HepG2 (cell line): ENCODE measurements around the gene MCC. TPM values are rescaled to one million over a fixed set of nuclear protein-coding genes. Genes with fewer than 3 reads are reported as not detected.

Experiments used
- ATAC-seq: fragments of 200-7000 bp; cut with Tn5 transposase; 3 replicates; pipeline ENCODE4 v1.9.1; 2020; ENCODE audit warnings: mild to moderate bottlenecking, moderate library complexity
- BruUV-seq: library from RNA; stranded (reverse); fragments of 400-500 nt; replicated peaks from 2 replicates; lab custom pipeline; 2021; lab: Mats Ljungman, UMichigan
- CTCF ChIA-PET: fragments of 300-600 bp; formaldehyde crosslinking; extraction: SDS; loops from one replicate; lab custom pipeline; 2021; ENCODE audit warnings: low total read pairs, inconsistent platforms, low intra/inter-chr PET ratio; lab: Yijun Ruan, JAX
- POLR2A ChIA-PET: fragments of 350-600 bp; sonication (Branson Sonifier 250); formaldehyde crosslinking; loops from one replicate; lab custom pipeline; 2020; ENCODE audit warnings: antibody characterized with exemption, inconsistent platforms; lab: Yijun Ruan, JAX
- DNase-seq: peaks from one replicate; pipeline ENCODE4 v3.0.0-alpha.2; 2015; ENCODE audit warnings: low spot score
- FAIRE-seq: peaks from 3 replicates; lab custom pipeline; 2011; peaks lifted over from hg19 to GRCh38; lab: Jason Lieb, UNC
- H2AFZ ChIP-seq: one replicate; pipeline ENCODE4 v1.6.1; 2011; ENCODE audit warnings: low read length, inconsistent platforms
- H3K27ac ChIP-seq: fragments of 300-600 bp; 3 replicates; pipeline ENCODE4 v1.8.0; 2011; ENCODE audit warnings: mixed run types, mild to moderate bottlenecking, mixed read lengths, low read length, inconsistent platforms; ENCODE audit not compliant: insufficient read depth; ENCODE audit errors: extremely low read length
- H3K27me3 ChIP-seq, 2 experiments: fragments of 200-600 bp in 1 of 2; 2 replicates in 1 of 2; 3 replicates in 1 of 2; pipeline versions ENCODE4 v1.6.0 to v1.8.0; 2011; ENCODE audit warnings: low read length in 2 of 2, mild to moderate bottlenecking in 2 of 2, moderate library complexity in 2 of 2, inconsistent platforms in 1 of 2; ENCODE audit not compliant: insufficient read depth in 2 of 2, control insufficient read depth in 1 of 2
- H3K36me3 ChIP-seq, 2 experiments: fragments of 200-600 bp in 1 of 2; replicated peaks in 1 of 2; 2 replicates in 1 of 2; 3 replicates in 1 of 2; pipeline versions ENCODE4 v1.5.1 to v1.8.0; 2011; ENCODE audit warnings: low read length in 2 of 2, inconsistent platforms in 1 of 2; ENCODE audit not compliant: insufficient read depth in 2 of 2, control insufficient read depth in 1 of 2
- H3K4me1 ChIP-seq: 2 replicates; pipeline ENCODE4 v1.5.1; 2012; ENCODE audit warnings: low read length, inconsistent platforms; ENCODE audit not compliant: insufficient read depth
- H3K4me2 ChIP-seq: 2 replicates; pipeline ENCODE4 v1.6.0; 2011; ENCODE audit warnings: low read depth, low read length, inconsistent platforms
- H3K4me3 ChIP-seq, 3 experiments: fragments of 200-600 bp in 1 of 3; sonication (generic), shearing (Covaris generic) in 1 of 3; replicated peaks in 1 of 3; 2 replicates each; pipeline ENCODE4 v1.5.1; 2011 to 2016; ENCODE audit warnings: low read length in 3 of 3, inconsistent platforms in 2 of 3, low read depth in 2 of 3, mild to moderate bottlenecking in 2 of 3, control low read depth in 1 of 3, mixed read lengths in 1 of 3; ENCODE audit not compliant: insufficient read depth in 1 of 3
- H3K79me2 ChIP-seq: one replicate; pipeline ENCODE4 v1.6.1; 2011; ENCODE audit warnings: low read length, inconsistent platforms; ENCODE audit not compliant: insufficient read depth
- H3K9ac ChIP-seq: 2 replicates; pipeline ENCODE4 v1.6.0; 2011; ENCODE audit warnings: mild to moderate bottlenecking, low read depth, low read length, inconsistent platforms; ENCODE audit not compliant: insufficient read depth
- H3K9me3 ChIP-seq: 2 replicates; pipeline ENCODE4 v1.5.1; 2012; ENCODE audit warnings: mild to moderate bottlenecking, low read length
- H4K20me1 ChIP-seq: 2 replicates; pipeline ENCODE4 v1.6.0; 2011; ENCODE audit warnings: inconsistent platforms, mild to moderate bottlenecking, low read length, moderate library complexity; ENCODE audit not compliant: insufficient read depth
- ARID5B ChIP-seq: IDR thresholded peaks from 2 replicates; pipeline ENCODE4 v1.4.0; 2020; ENCODE audit warnings: mild to moderate bottlenecking, missing genetic modification reagents
- ATM ChIP-seq: fragments of 450-650 bp; IDR thresholded peaks from 2 replicates; pipeline ENCODE4 v1.7.1; 2017; ENCODE audit warnings: mild to moderate bottlenecking, borderline replicate concordance
- GABPA ChIP-seq, 2 experiments: IDR thresholded peaks; 2 replicates each; pipeline ENCODE4 v1.6.1; 2011 to 2016; ENCODE audit warnings: low read depth in 2 of 2, low read length in 1 of 2, missing biosample characterization in 1 of 2, missing genetic modification characterization in 1 of 2
- GMEB1 ChIP-seq: sonication (generic); formaldehyde crosslinking; IDR thresholded peaks from 2 replicates; pipeline ENCODE4 v1.5.1; 2020; ENCODE audit warnings: missing genetic modification reagents, mild to moderate bottlenecking, borderline replicate concordance
- HNF1A ChIP-seq, 2 experiments: sonication (generic) in 1 of 2; formaldehyde crosslinking in 1 of 2; IDR thresholded peaks; 2 replicates each; pipeline versions ENCODE4 v1.4.0 to v1.6.1; 2016 to 2020; ENCODE audit warnings: borderline replicate concordance in 1 of 2, low read depth in 1 of 2, mild to moderate bottlenecking in 1 of 2, missing genetic modification reagents in 1 of 2
- PAX8 ChIP-seq: sonication (generic); formaldehyde crosslinking; IDR thresholded peaks from 2 replicates; pipeline ENCODE4 v1.8.0; 2022; ENCODE audit warnings: mild to moderate bottlenecking, missing genetic modification reagents, borderline replicate concordance
- PRPF4 ChIP-seq: fragments of 200-400 bp; formaldehyde crosslinking; IDR thresholded peaks from 2 replicates; pipeline ENCODE4 v1.6.1; 2016; ENCODE audit warnings: low read length, low read depth; ENCODE audit not compliant: poor library complexity, severe bottlenecking
- PTBP1 ChIP-seq: fragments of 200-400 bp; formaldehyde crosslinking; IDR thresholded peaks from 2 replicates; pipeline ENCODE4 v1.6.1; 2018; ENCODE audit warnings: low read length, low read depth; ENCODE audit not compliant: poor library complexity, severe bottlenecking
- RELA ChIP-seq: sonication (generic); formaldehyde crosslinking; IDR thresholded peaks from 2 replicates; pipeline ENCODE4 v1.4.0; 2020; ENCODE audit warnings: missing genetic modification reagents
- TEF ChIP-seq: sonication (generic); formaldehyde crosslinking; IDR thresholded peaks from 2 replicates; pipeline ENCODE4 v1.5.0; 2020; ENCODE audit warnings: missing genetic modification reagents
- TRIM24 ChIP-seq: sonication (generic); formaldehyde crosslinking; IDR thresholded peaks from 2 replicates; pipeline ENCODE4 v1.8.0; 2022; ENCODE audit warnings: mild to moderate bottlenecking, missing genetic modification reagents
- ZNF761 ChIP-seq: sonication (generic); formaldehyde crosslinking; conservative IDR thresholded peaks from 2 replicates; pipeline ENCODE4 v1.4.0; 2020; ENCODE audit warnings: mild to moderate bottlenecking, missing genetic modification reagents
- ZNF788 ChIP-seq: sonication (generic); formaldehyde crosslinking; IDR thresholded peaks from 2 replicates; pipeline ENCODE4 v1.5.0; 2020; ENCODE audit warnings: mild to moderate bottlenecking, missing genetic modification reagents, borderline replicate concordance
- ZSCAN9 ChIP-seq: IDR thresholded peaks from 2 replicates; pipeline ENCODE4 v1.6.1; 2016; ENCODE audit warnings: borderline replicate concordance
- WGBS: methylation state at CpG from one replicate; pipeline ENCODE4 v1.1.6; 2017; ENCODE audit warnings: low lambda C conversion rate; 5-methylcytosine and 5-hydroxymethylcytosine counted together
- in situ Hi-C: cut with HindIII; loops from 2 replicates; pipeline ENCODE4 v1.10.0; 2017; ENCODE audit warnings: low pct_unique_long_range_greater_than_20kb; ENCODE audit not compliant: extremely low pct_ligation_motif_present
- intact Hi-C: fragments of 100-400 bp; cut with micrococcal nuclease; formaldehyde crosslinking; loops from one replicate; pipeline ENCODE4 v1.10.0; 2022; ENCODE audit not compliant: unreplicated experiment
- polyA plus RNA-seq, 8 experiments: library from polyadenylated mRNA; depleted of rRNA in 3 of 8; stranded (reverse) in 7 of 8; unstranded in 1 of 8; fragments of >200 nt; fragmentation: Illumina TruSeq in 4 of 8; extraction: Trizol in 4 of 8; gene quantifications; 2 replicates each; pipeline versions ENCODE4 v1.2.1 to v1.2.3, GENCODE V29; 2011 to 2016; ENCODE audit warnings: low read depth in 4 of 8, missing spikeins in 1 of 8, mixed read lengths in 1 of 8; ENCODE audit not compliant: insufficient read depth in 1 of 8
- total RNA-seq, 5 experiments: library from RNA; depleted of rRNA; stranded (reverse); fragments of >200 nt; fragmentation: Illumina TruSeq; extraction: Trizol; gene quantifications; 2 replicates each; pipeline ENCODE4 v1.2.3, GENCODE V29; 2016; ENCODE audit warnings: low read depth in 1 of 5

Gene MCC
- total and polyA plus RNA-seq, 2 of the 13 experiments (the other 11 are each of a cell fraction or from before 2014, with no cell fraction given): 0.55 to 2.4 TPM

GRCh38 chr5:113276493-113276892 lies 211.8 kb downstream of the MCC start:
- CTCF ChIA-PET: no interaction called here
- in situ Hi-C loops (no loop called here), intact Hi-C loops (no loop called here)
- TF ChIP-seq ARID5B (CRISPR knock-in tag) (no peak), PAX8 (CRISPR knock-in tag) (no peak), HNF1A (IDR thresholded peaks at IDR 0.05; ENCODE audit: low read depth) (no peak), HNF1A (CRISPR knock-in tag; IDR thresholded peaks at IDR 0.05; ENCODE audit: borderline replicate concordance) (no peak), ZNF788 (CRISPR knock-in tag) (no peak), PTBP1 (no peak), ATM (no peak), TRIM24 (CRISPR knock-in tag) (no peak), TEF (no peak), GMEB1 (CRISPR knock-in tag) (no peak), ZNF761 (no peak), RELA (no peak), PRPF4 (no peak), ZSCAN9 (CRISPR knock-in tag) (no peak), GABPA (IDR thresholded peaks at IDR 0.05; ENCODE audit: low read depth, low read length) (no peak), GABPA (CRISPR knock-in tag; IDR thresholded peaks at IDR 0.05; ENCODE audit: low read depth) (no peak)

More at GRCh38 chr5:113276493-113276892, 211.8 kb downstream of the MCC start:
- Histone ChIP-seq H3K9me3 (no peaks in the 10 kb centered on the region), H3K36me3 (no peaks in the 10 kb centered on the region), H3K9ac (no peak overlapping the region), H4K20me1 (no peaks in the 10 kb centered on the region), H3K27me3 (no peaks in the 10 kb centered on the region; a peak in 1 of 5 replicates), H3K4me1 (no peaks in the 10 kb centered on the region), H3K79me2 (no peaks in the 10 kb centered on the region), H2AFZ (no peak overlapping the region), H3K27ac (no peak overlapping the region), H3K4me2 (no peak overlapping the region), H3K4me3 (no peak overlapping the region)
- ATAC-seq (no peak), FAIRE-seq (no peak), DNase-seq (no peak)
- WGBS: 14% methylated on average over 8 of the region's 8 CpGs
- BruUV-seq: no TSS peak
- POLR2A ChIA-PET: no interaction called here
